HepG2 (cell line): Measurements from ENCODE around the gene SNRPB2. TPM values are rescaled to one million over a fixed set of nuclear protein-coding genes. Genes with fewer than 3 reads are reported as not detected.

Experiments used
- ATAC-seq: fragments of 200-7000 bp; cut with Tn5 transposase; 3 replicates; pipeline ENCODE4 v1.9.1; 2020; ENCODE audit warnings: mild to moderate bottlenecking, moderate library complexity
- BruUV-seq: library from RNA; stranded (reverse); fragments of 400-500 nt; replicated peaks from 2 replicates; lab custom pipeline; 2021; lab: Mats Ljungman, UMichigan
- CTCF ChIA-PET: fragments of 300-600 bp; formaldehyde crosslinking; extraction: SDS; loops from one replicate; lab custom pipeline; 2021; ENCODE audit warnings: low total read pairs, inconsistent platforms, low intra/inter-chr PET ratio; lab: Yijun Ruan, JAX
- POLR2A ChIA-PET: fragments of 350-600 bp; sonication (Branson Sonifier 250); formaldehyde crosslinking; loops from one replicate; lab custom pipeline; 2020; ENCODE audit warnings: antibody characterized with exemption, inconsistent platforms; lab: Yijun Ruan, JAX
- DNase-seq: peaks from one replicate; pipeline ENCODE4 v3.0.0-alpha.2; 2015; ENCODE audit warnings: low spot score
- FAIRE-seq: peaks from 3 replicates; lab custom pipeline; 2011; peaks lifted over from hg19 to GRCh38; lab: Jason Lieb, UNC
- H2AFZ ChIP-seq: one replicate; pipeline ENCODE4 v1.6.1; 2011; ENCODE audit warnings: low read length, inconsistent platforms
- H3K27ac ChIP-seq: fragments of 300-600 bp; 3 replicates; pipeline ENCODE4 v1.8.0; 2011; ENCODE audit warnings: mixed run types, mild to moderate bottlenecking, mixed read lengths, low read length, inconsistent platforms; ENCODE audit not compliant: insufficient read depth; ENCODE audit errors: extremely low read length
- H3K27me3 ChIP-seq, 2 experiments: fragments of 200-600 bp in 1 of 2; 2 replicates in 1 of 2; 3 replicates in 1 of 2; pipeline versions ENCODE4 v1.6.0 to v1.8.0; 2011; ENCODE audit warnings: low read length in 2 of 2, mild to moderate bottlenecking in 2 of 2, moderate library complexity in 2 of 2, inconsistent platforms in 1 of 2; ENCODE audit not compliant: insufficient read depth in 2 of 2, control insufficient read depth in 1 of 2
- H3K36me3 ChIP-seq, 2 experiments: fragments of 200-600 bp in 1 of 2; replicated peaks in 1 of 2; 2 replicates in 1 of 2; 3 replicates in 1 of 2; pipeline versions ENCODE4 v1.5.1 to v1.8.0; 2011; ENCODE audit warnings: low read length in 2 of 2, inconsistent platforms in 1 of 2; ENCODE audit not compliant: insufficient read depth in 2 of 2, control insufficient read depth in 1 of 2
- H3K4me1 ChIP-seq: 2 replicates; pipeline ENCODE4 v1.5.1; 2012; ENCODE audit warnings: low read length, inconsistent platforms; ENCODE audit not compliant: insufficient read depth
- H3K4me2 ChIP-seq: 2 replicates; pipeline ENCODE4 v1.6.0; 2011; ENCODE audit warnings: low read depth, low read length, inconsistent platforms
- H3K4me3 ChIP-seq, 3 experiments: fragments of 200-600 bp in 1 of 3; sonication (generic), shearing (Covaris generic) in 1 of 3; replicated peaks in 1 of 3; 2 replicates each; pipeline ENCODE4 v1.5.1; 2011 to 2016; ENCODE audit warnings: low read length in 3 of 3, inconsistent platforms in 2 of 3, low read depth in 2 of 3, mild to moderate bottlenecking in 2 of 3, control low read depth in 1 of 3, mixed read lengths in 1 of 3; ENCODE audit not compliant: insufficient read depth in 1 of 3
- H3K79me2 ChIP-seq: one replicate; pipeline ENCODE4 v1.6.1; 2011; ENCODE audit warnings: low read length, inconsistent platforms; ENCODE audit not compliant: insufficient read depth
- H3K9ac ChIP-seq: 2 replicates; pipeline ENCODE4 v1.6.0; 2011; ENCODE audit warnings: mild to moderate bottlenecking, low read depth, low read length, inconsistent platforms; ENCODE audit not compliant: insufficient read depth
- H3K9me3 ChIP-seq: 2 replicates; pipeline ENCODE4 v1.5.1; 2012; ENCODE audit warnings: mild to moderate bottlenecking, low read length
- H4K20me1 ChIP-seq: 2 replicates; pipeline ENCODE4 v1.6.0; 2011; ENCODE audit warnings: inconsistent platforms, mild to moderate bottlenecking, low read length, moderate library complexity; ENCODE audit not compliant: insufficient read depth
- ARID5B ChIP-seq: IDR thresholded peaks from 2 replicates; pipeline ENCODE4 v1.4.0; 2020; ENCODE audit warnings: mild to moderate bottlenecking, missing genetic modification reagents
- BATF2 ChIP-seq: sonication (generic); formaldehyde crosslinking; IDR thresholded peaks from 2 replicates; pipeline ENCODE4 v1.8.0; 2022; ENCODE audit warnings: mild to moderate bottlenecking, missing genetic modification reagents, moderate library complexity
- CBX2 ChIP-seq, 2 experiments: fragments of 200-600 bp in 1 of 2; sonication (generic); formaldehyde crosslinking in 1 of 2; IDR thresholded peaks; 2 replicates each; pipeline versions ENCODE4 v1.7.0 to v1.8.1; 2018 to 2022; ENCODE audit warnings: low read depth in 2 of 2, low read length in 1 of 2, mild to moderate bottlenecking in 1 of 2, missing genetic modification reagents in 1 of 2
- E2F1 ChIP-seq: sonication (generic); formaldehyde crosslinking; IDR thresholded peaks from 2 replicates; pipeline ENCODE4 v1.5.0; 2020; ENCODE audit warnings: missing genetic modification reagents
- FOXA1 ChIP-seq, 2 experiments: fragments of 450-650 bp in 1 of 2; sonication (generic) in 1 of 2; formaldehyde crosslinking in 1 of 2; IDR thresholded peaks; 2 replicates each; pipeline versions ENCODE4 v1.4.0 to v1.6.1; 2016 to 2020; ENCODE audit warnings: missing genetic modification reagents in 1 of 2
- FOXA3 ChIP-seq: IDR thresholded peaks from 2 replicates; pipeline ENCODE4 v1.6.1; 2016; ENCODE audit warnings: missing genetic modification reagents, missing compliant biosample characterization
- KDM5A ChIP-seq: fragments of 200-600 bp; sonication (generic); IDR thresholded peaks from 2 replicates; pipeline ENCODE4 v1.7.0; 2018; ENCODE audit warnings: antibody characterized with exemption, mild to moderate bottlenecking, low read length, borderline replicate concordance
- MAFF ChIP-seq: IDR thresholded peaks from 2 replicates; pipeline ENCODE4 v1.6.1; 2011; ENCODE audit warnings: low read depth, low read length, improper control_type of control experiment
- MAFK ChIP-seq, 2 experiments: IDR thresholded peaks in 1 of 2; conservative IDR thresholded peaks in 1 of 2; 2 replicates each; pipeline ENCODE4 v1.6.1; 2011; ENCODE audit warnings: improper control_type of control experiment in 2 of 2, low read length in 2 of 2
- MED13 ChIP-seq: sonication (generic); formaldehyde crosslinking; IDR thresholded peaks from 2 replicates; pipeline ENCODE4 v1.5.0; 2020; ENCODE audit warnings: missing genetic modification reagents
- MYNN ChIP-seq: sonication (generic); formaldehyde crosslinking; IDR thresholded peaks from 2 replicates; pipeline ENCODE4 v1.4.0; 2020; ENCODE audit warnings: mild to moderate bottlenecking, low read depth, missing genetic modification reagents
- NCOA1 ChIP-seq: sonication (generic); formaldehyde crosslinking; IDR thresholded peaks from 2 replicates; pipeline ENCODE4 v1.9.0; 2021; ENCODE audit warnings: missing genetic modification reagents
- PTBP1 ChIP-seq: fragments of 200-400 bp; formaldehyde crosslinking; IDR thresholded peaks from 2 replicates; pipeline ENCODE4 v1.6.1; 2018; ENCODE audit warnings: low read length, low read depth; ENCODE audit not compliant: poor library complexity, severe bottlenecking
- RBM39 ChIP-seq: fragments of 200-400 bp; formaldehyde crosslinking; IDR thresholded peaks from one replicate; pipeline ENCODE4 v1.6.1; 2018; ENCODE audit warnings: antibody characterized with exemption, mild to moderate bottlenecking, low read depth, low read length; ENCODE audit not compliant: poor library complexity, severe bottlenecking
- ZFY ChIP-seq: sonication (generic); formaldehyde crosslinking; IDR thresholded peaks from 2 replicates; pipeline ENCODE4 v1.4.0; 2020; ENCODE audit warnings: missing genetic modification reagents
- ZNF263 ChIP-seq: sonication (generic); formaldehyde crosslinking; IDR thresholded peaks from 2 replicates; pipeline ENCODE4 v1.4.0; 2020; ENCODE audit warnings: missing genetic modification reagents
- ZNF564 ChIP-seq: sonication (generic); formaldehyde crosslinking; IDR thresholded peaks from 2 replicates; pipeline ENCODE4 v1.8.1; 2023; ENCODE audit warnings: mild to moderate bottlenecking, missing genetic modification reagents
- ZNF766 ChIP-seq: sonication (generic); formaldehyde crosslinking; IDR thresholded peaks from 2 replicates; pipeline ENCODE4 v1.5.0; 2020; ENCODE audit warnings: missing genetic modification reagents, borderline replicate concordance
- WGBS: methylation state at CpG from one replicate; pipeline ENCODE4 v1.1.6; 2017; ENCODE audit warnings: low lambda C conversion rate; 5-methylcytosine and 5-hydroxymethylcytosine counted together
- in situ Hi-C: cut with HindIII; loops from 2 replicates; pipeline ENCODE4 v1.10.0; 2017; ENCODE audit warnings: low pct_unique_long_range_greater_than_20kb; ENCODE audit not compliant: extremely low pct_ligation_motif_present
- intact Hi-C: fragments of 100-400 bp; cut with micrococcal nuclease; formaldehyde crosslinking; loops from one replicate; pipeline ENCODE4 v1.10.0; 2022; ENCODE audit not compliant: unreplicated experiment
- polyA plus RNA-seq, 8 experiments: library from polyadenylated mRNA; depleted of rRNA in 3 of 8; stranded (reverse) in 7 of 8; unstranded in 1 of 8; fragments of >200 nt; fragmentation: Illumina TruSeq in 4 of 8; extraction: Trizol in 4 of 8; gene quantifications; 2 replicates each; pipeline versions ENCODE4 v1.2.1 to v1.2.3, GENCODE V29; 2011 to 2016; ENCODE audit warnings: low read depth in 4 of 8, missing spikeins in 1 of 8, mixed read lengths in 1 of 8; ENCODE audit not compliant: insufficient read depth in 1 of 8
- total RNA-seq, 5 experiments: library from RNA; depleted of rRNA; stranded (reverse); fragments of >200 nt; fragmentation: Illumina TruSeq; extraction: Trizol; gene quantifications; 2 replicates each; pipeline ENCODE4 v1.2.3, GENCODE V29; 2016; ENCODE audit warnings: low read depth in 1 of 5

The SNRPB2 gene
- total and polyA plus RNA-seq, 2 of the 13 experiments (the other 11 are each of a cell fraction or from before 2014, with no cell fraction given): 107 to 204 TPM

GRCh38 chr20:16745204-16745603 lies 15.4 kb downstream of the SNRPB2 start (continued):
- TF ChIP-seq CBX2 (IDR thresholded peaks at IDR 0.05; ENCODE audit: low read depth, low read length) (no peak), CBX2 (CRISPR knock-in tag; IDR thresholded peaks at IDR 0.05; ENCODE audit: low read depth) (no peak), ZFY (CRISPR knock-in tag) (no peak)

- Histone ChIP-seq H4K20me1 (no peaks in the 10 kb centered on the region), H3K4me1 (peaks cover 7% of the 10 kb centered on the region; the same call in 1 of the 2 replicates), H3K9ac (no peak overlapping the region), H3K79me2 (no peaks in the 10 kb centered on the region), H3K27ac (no peak overlapping the region), H3K9me3 (no peaks in the 10 kb centered on the region), H3K27me3 (no peaks in the 10 kb centered on the region), H3K36me3 (no peaks in the 10 kb centered on the region), H2AFZ (no peak overlapping the region), H3K4me2 (no peak overlapping the region), H3K4me3 (no peak overlapping the region)
- ATAC-seq (peak; percentile 85), DNase-seq (no peak), FAIRE-seq (no peak)
- 8% methylated on average over 3 of the region's 3 CpGs for WGBS
- BruUV-seq: no TSS peak
- intact Hi-C loops (no loop called here), in situ Hi-C loops (no loop called here)
- CTCF ChIA-PET: no interaction called here
- POLR2A ChIA-PET: interaction anchor here (1.1 kb wide), 1 partner anchor 17 kb away, joined by 4 read pairs; no protein-coding TSS in a partner anchor
- peak; percentile 26; the same call in 1 of the 2 replicates for TF ChIP-seq FOXA3
- TF ChIP-seq MAFK (conservative IDR thresholded peaks at IDR 0.05 in 1 of 2, IDR thresholded peaks at IDR 0.05 in 1 of 2; ENCODE audit: low read length in 2 of 2): peak; percentile 26 to 39; a peak in 1 of 4 replicates
- TF ChIP-seq ZNF263 (CRISPR knock-in tag): peak; percentile 82
- TF ChIP-seq MAFF: 0 out of 2 replicates have a peak, but pooled peaks have one; percentile 21
- TF ChIP-seq RBM39: no peak
- TF ChIP-seq E2F1 (CRISPR knock-in tag): no peak
- no peak for TF ChIP-seq PTBP1
- no peak for TF ChIP-seq KDM5A
- no peak for TF ChIP-seq FOXA1 (IDR thresholded peaks at IDR 0.05)
- TF ChIP-seq FOXA1 (CRISPR knock-in tag; IDR thresholded peaks at IDR 0.05): 0 out of 2 replicates have a peak, but pooled peaks have one; percentile 37
- no peak for TF ChIP-seq BATF2
- TF ChIP-seq ZNF766 (CRISPR knock-in tag): no peak
- no peak for TF ChIP-seq MYNN (CRISPR knock-in tag)
- no peak for TF ChIP-seq ARID5B (CRISPR knock-in tag)
- TF ChIP-seq ZNF564 (CRISPR knock-in tag): no peak
- no peak for TF ChIP-seq MED13 (CRISPR knock-in tag)
- TF ChIP-seq NCOA1 (CRISPR knock-in tag): no peak
Measured at GRCh38 chr20:16747291-16747811, 17.5 kb downstream of the SNRPB2 start.
